ENCODE measurements around the gene CLEC7A.

- TF ChIP-seq POLR2AphosphoS5 (IDR thresholded peaks at IDR 0.05) = no peak
- TF ChIP-seq, protein P1, sequence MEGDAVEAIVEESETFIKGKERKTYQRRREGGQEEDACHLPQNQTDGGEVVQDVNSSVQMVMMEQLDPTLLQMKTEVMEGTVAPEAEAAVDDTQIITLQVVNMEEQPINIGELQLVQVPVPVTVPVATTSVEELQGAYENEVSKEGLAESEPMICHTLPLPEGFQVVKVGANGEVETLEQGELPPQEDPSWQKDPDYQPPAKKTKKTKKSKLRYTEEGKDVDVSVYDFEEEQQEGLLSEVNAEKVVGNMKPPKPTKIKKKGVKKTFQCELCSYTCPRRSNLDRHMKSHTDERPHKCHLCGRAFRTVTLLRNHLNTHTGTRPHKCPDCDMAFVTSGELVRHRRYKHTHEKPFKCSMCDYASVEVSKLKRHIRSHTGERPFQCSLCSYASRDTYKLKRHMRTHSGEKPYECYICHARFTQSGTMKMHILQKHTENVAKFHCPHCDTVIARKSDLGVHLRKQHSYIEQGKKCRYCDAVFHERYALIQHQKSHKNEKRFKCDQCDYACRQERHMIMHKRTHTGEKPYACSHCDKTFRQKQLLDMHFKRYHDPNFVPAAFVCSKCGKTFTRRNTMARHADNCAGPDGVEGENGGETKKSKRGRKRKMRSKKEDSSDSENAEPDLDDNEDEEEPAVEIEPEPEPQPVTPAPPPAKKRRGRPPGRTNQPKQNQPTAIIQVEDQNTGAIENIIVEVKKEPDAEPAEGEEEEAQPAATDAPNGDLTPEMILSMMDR (IDR thresholded peaks at IDR 0.05) = no peak
Measured at GRCh38 chr12:10170216-10170615, 40.2 kb upstream of the CLEC7A start.
